ENCODE data around the gene KLHL7.

KLHL7 gene

DNA sequence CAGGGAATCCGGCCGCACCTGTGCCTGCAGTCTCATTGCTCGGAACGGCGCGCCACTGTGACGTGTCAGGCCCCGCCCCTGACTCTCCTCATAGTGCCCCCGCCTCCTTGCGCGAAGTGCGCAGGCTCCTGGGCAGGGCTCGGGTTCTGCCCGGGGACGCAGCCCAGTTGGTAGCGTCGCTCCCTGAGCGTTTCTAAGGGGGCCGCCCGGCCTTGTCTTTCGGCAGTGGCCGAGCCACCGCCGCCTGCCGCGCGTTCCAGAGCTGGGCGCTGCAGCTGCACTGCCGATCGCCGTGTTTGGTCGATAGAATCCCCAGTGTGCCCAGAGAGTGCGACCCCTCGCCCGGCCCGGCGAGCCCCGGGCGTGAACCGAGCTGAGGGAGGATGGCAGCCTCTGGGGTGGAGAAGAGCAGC, at the start of gene KLHL7:
Gene KLHL7, plus strand, starts transcription at position 142 of the 413 bp plus-strand sequence. Its CDS starts 242 bp downstream, at position 384.
- peak; percentile 96 for DNase-seq

- DNase-seq = no peak
Observed at GRCh38 chr7:23058408-23059096, 47.0 kb upstream of the KLHL7 start.

DNA sequence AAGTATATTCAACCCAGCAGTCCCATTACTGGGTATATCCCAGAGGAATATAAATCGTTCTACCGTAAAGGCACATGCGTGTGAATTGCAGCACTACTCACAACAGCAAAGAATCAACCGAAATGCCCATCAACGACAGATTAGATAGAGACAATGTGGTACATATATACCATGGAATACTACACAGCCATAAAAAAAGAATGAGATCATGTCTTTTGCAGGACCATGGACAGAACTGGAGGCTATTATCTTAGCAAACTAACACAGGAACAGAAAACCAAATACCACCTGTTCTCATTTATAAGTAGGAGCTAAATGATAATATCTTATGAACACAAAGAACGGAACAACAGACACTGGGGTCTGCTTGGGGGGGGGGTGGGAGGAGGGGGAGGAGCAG, 44.3 kb upstream of the KLHL7 start:
- no peak for DNase-seq

DNA sequence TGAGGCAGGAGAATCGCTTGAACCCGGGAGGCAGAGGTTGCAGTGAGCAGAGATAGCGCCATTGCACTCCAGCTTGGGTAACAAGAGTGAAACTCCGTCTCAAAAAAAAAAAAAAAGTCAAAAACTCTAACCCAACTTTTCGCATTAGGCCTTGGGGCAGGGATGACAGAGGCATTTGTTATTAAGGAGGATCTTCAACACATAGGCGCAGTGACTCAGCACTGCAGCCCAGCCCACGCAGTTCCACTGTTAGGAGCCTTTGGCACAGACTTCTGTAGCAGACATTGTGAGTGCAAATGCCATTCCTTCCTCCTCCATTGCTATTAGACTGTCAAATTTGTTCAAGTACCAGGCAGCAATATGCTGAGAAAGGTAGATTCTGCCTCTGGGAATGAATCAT, 43.1 kb upstream of the KLHL7 start:
- no peak for DNase-seq

DNA sequence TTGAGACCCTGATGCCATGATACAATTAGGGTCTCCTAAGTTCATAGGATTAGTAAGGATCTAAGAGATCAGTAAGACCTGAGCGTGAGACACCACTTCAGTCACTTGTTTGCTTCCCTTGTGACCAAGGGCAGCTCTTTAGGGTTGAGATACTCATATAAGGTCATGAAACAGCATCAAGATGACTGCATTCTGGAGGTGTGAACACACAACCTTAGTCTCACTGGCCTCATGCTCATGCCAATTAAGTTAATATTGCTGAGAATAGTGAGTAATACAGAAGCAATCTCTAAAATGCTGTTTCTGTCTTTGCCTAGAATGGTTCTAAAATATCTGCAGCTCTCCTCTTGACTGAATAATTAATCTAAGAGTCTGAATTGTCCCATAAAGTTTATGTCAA, 39.6 kb upstream of the KLHL7 start:
- no peak for DNase-seq

GRCh38 chr7:23067271-23067670, 38.3 kb upstream of the KLHL7 start:
- DNase-seq = no peak

DNA sequence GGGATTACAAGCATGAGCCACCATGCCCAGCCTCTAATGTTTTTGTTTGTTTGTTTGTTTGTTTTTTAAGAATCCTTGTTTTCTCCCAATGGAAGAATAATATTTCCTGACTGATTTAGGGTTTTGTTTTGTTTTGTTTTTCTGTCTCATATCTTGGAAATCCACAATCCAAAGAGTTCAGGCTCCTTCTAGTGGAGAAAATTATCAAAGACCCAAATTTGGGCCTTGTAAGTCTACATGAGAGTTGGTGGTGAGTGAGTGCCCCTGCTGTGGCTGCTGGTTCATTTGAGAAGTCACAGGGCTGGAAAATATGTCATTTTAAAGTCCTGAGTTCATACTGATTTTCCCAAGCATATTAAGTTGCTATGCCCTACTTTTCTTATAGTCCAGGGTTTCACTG, 33.5 kb upstream of the KLHL7 start:
- no peak for DNase-seq

- DNase-seq = no peak
Observed at GRCh38 chr7:23072922-23073321, 32.7 kb upstream of the KLHL7 start.

- peak; percentile 47 for DNase-seq
Observed at GRCh38 chr7:23074443-23075261, 30.9 kb upstream of the KLHL7 start.

GRCh38 chr7:23075571-23075970, 30.0 kb upstream of the KLHL7 start:
- no peak for DNase-seq

GRCh38 chr7:23076772-23077171, 28.8 kb upstream of the KLHL7 start:
- no peak for DNase-seq

- DNase-seq = no peak
Observed at GRCh38 chr7:23093111-23093510, 12.5 kb upstream of the KLHL7 start.

DNA sequence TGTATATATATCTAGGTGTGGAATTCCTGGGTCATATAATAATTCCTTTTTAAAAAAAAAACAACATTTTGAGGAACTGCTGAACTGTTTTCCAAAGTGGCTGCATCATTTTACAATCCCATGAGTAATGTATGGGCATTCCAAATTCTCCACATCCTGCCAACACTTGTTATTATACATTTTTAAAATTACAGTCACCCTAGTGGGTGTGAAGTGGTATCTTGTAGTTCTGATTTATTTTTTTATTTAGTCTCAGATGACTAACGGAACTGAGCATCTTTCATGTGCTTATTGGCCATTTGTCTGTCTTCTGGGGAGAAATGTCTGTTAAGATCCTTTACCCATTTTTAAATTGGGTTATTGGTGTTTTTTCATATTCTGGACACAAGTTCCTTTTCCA, 12.0 kb upstream of the KLHL7 start:
- DNase-seq = no peak

DNA sequence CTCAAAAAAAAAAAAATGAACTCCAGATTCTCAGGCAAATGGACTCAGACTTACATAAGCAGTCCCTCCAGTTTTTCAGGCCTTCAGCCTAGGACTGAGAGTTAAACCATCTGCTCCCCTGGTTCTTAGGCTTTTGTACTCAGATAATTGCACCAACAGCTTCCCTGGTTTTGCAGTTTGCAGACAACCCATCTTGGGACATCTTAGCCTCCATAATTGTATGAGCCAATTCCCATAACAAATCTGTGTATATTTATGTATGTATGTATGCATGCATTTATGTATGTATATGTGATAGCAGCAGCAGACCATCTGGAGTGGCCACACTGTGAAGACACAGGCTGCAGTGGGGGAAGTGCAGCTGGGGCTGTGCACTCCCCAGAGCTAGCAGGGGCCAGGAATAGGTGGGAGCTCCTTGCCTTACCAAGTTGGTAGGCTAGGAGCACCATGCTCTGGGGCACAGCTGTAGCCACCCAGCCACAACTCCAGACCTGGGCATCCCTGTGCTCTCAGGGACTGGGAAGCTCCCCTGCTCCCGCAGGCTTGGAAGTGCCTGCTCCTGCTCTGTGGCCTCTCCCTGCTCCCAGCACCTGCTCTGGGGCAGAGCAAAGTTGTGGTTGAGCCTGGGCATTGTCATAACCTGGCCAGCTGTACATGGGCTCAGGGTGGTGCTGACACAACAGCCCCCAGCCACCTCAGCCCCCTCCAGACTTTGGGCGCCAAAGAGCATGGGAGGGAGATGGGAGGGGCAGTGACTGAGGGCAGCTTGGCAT, 8.9 kb upstream of the KLHL7 start:
- no peak for DNase-seq

GRCh38 chr7:23098029-23098428, 7.6 kb upstream of the KLHL7 start:
- DNase-seq = no peak

DNA sequence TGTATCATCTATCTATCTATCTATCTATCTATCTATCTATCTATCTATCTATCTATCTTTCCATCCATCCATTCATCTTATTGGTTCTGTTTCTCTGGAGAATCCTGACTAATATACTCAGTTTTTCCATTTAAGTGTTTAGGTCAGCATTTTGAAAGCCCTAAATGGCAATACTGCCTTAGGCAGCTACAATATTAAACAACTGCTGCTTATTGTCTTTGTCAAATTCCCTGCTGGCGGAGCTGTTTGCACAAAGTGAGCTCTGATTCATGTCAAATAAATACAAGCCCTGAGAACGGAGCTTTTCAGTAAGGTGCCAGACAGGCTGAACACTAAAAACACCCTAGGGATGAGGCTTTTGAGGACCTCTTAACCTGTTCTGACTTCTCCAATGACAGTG, 7.1 kb upstream of the KLHL7 start:
- DNase-seq = peak; percentile 11

DNA sequence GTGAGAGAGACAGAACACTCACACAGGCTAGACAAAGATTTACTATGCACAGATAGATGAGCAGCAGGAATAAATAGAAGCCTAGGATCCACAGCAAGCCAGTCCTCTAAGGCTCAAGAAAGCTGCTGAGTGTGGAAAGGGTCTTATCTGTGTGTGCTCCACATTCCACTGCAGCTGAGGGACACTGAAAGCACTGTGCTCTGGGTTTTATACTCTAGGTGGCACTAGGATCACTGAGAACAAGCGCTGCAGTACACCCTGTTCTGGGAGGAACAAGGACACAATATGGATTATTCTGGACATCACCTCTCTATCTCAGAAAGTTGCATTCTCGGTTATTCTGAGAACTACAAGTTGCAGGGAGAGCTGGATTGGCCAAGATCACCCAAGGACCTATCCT, 4.9 kb upstream of the KLHL7 start:
- no peak for DNase-seq

DNA sequence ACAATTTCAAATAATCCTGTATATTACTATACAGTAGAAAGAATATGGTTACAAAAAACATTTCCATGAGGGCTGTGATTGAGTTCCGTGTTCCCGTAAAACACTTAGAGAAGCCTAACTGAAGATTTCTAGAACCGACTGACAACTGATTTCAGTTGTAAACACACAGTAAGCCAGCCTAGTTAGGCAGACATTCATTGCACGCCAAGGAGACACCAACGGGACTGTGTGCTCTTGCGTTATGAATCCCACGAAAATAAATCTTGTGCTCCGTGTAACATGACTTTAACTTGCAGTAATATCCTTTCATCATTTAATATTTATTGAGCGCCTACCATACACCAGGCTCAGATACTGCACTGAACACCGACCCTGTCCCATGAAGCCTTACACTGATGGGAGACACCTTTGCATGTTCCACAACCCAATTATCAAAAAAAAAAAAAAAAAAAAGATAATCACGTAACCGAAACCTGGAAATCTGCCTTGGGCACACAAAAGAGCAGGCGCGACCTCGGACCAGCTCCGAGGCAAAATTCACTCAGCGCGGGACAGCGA, 420 bp upstream of the KLHL7 start:
- peak; percentile 43 for DNase-seq

DNA sequence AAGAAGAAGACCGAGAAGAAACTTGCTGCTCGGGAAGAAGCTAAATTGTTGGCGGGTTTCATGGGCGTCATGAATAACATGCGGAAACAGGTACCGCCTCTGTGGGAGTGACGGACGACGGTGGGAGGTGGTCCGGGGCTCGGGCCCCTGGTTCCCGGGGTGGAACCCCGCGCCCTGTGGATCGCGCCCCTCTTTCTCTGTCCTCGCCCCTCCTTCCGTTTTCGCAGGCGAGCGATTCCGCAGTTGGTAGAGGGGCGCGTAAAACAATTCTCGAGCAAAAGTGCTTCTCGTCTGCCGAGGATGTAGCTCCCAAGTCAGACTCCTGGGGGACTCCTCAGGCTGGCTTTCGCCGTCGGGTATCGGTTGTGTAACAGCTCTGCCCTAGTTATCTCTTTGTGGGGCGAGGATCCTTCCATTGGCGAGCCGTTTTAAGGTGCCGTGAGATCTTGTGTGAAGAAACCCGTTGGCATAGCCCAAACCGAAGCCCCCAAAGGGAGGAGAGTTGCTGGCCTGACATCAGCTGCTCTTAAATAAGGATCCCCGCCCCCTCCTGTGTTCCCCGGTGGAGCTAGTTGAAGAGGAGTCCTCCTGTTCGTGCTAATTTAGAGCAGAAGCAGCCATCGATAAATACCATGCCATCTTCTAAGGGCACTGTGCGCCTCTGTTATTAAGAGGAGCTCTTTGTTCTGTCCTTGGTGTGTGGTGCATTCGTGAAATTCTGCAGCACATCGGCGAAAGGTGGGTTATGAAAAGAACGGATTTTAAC, 655 bp downstream of the KLHL7 start:
- peak; percentile 76 for DNase-seq

DNA sequence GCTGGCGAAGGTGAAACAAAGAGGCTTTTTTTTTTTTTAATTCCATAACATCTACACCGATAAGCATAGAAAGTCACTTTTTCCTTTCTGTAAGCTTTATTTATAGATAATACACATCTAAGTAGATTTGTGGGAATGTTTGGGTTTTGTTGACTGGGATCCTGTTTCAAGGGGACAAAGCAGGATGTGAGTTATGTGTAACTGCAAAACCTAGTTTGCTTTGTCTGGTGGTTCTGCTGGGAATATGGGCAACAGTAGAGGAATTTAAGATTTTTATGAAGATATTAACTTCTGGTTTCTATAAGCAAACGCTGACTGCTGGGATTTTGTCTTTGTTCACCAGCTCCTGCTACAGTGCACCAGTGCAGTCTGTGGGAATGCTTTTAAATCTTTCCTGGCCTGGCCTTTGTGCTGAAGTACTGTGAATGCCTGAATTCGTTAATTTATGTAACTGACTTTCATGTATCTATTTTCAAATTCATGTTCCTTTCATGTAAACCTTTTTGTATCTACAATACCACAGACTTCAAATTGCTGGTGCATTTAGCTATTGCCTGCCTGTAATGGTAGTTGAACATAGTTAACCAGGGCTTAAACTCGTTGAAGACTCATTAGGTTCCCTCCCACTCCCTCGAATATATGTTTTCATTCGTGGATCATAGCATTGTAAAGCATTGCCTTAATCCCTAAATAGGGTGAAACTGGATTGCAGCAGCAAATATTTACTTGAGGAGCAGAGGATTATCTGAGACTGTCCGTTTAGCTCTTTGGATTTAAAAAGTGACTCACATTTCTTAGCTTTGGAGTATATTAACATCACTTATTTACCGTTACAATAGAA, 1.5 kb downstream of the KLHL7 start:
- DNase-seq = no peak

DNA sequence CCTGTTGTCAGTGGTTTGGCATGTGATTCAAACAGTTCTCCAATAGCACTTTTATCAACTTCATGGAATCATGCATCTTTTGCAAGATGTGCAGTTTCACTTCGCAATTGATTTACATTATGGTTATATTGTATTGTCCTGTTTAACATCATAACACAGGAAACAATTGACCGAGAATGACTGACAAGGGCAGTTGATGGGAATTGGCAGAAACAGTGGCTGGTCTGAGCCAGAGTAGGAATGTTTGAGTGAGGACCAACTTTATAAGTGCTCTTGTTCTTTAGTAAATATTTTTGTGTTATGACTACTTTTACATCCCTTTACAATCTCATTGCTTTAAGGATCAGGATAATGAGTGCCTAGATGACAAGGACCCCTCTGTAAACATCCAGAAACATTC, 2.2 kb downstream of the KLHL7 start:
- no peak for DNase-seq

- no peak for DNase-seq
Observed at GRCh38 chr7:23108995-23109394, 3.4 kb downstream of the KLHL7 start.
